AG04450 (cell line): ENCODE measurements around the gene GRHL1. TPM values are rescaled to one million over a fixed set of nuclear protein-coding genes. Genes with fewer than 3 reads are reported as not detected.
A peak's percentile ranks its signal among the peaks of the same experiment; 100 is the strongest.

Experiments
- CTCF ChIA-PET: fragments of 300-600, 350-600 bp; formaldehyde crosslinking; extraction: SDS; loops from one replicate; lab custom pipeline; 2022; ENCODE audit warnings: antibody characterized with exemption, inconsistent platforms; lab: Charles Lee
- POLR2A ChIA-PET: fragments of 350-600 bp; formaldehyde crosslinking; extraction: SDS; loops from one replicate; lab custom pipeline; 2021; ENCODE audit warnings: antibody characterized with exemption, inconsistent platforms; lab: Yijun Ruan, JAX
- DNase-seq: peaks from one replicate; pipeline ENCODE4 v3.0.0-alpha.2; 2011; ENCODE audit warnings: low read depth, low spot score
- H3K27ac ChIP-seq: one replicate; pipeline ENCODE4 v1.5.1; 2012; ENCODE audit warnings: low read depth, low read length, control low read depth
- H3K27me3 ChIP-seq: one replicate; pipeline ENCODE4 v1.6.0; 2012; ENCODE audit warnings: low read length; ENCODE audit not compliant: control insufficient read depth, insufficient read depth
- H3K4me3 ChIP-seq: 2 replicates; pipeline ENCODE4 v1.5.1; 2011; ENCODE audit warnings: mild to moderate bottlenecking, low read depth, low read length, control low read depth
- H3K9me3 ChIP-seq: 2 replicates; pipeline ENCODE4 v1.5.1; 2012; ENCODE audit warnings: low read length; ENCODE audit not compliant: control insufficient read depth, insufficient read depth
- CTCF ChIP-seq: IDR thresholded peaks from 2 replicates; pipeline ENCODE4 v1.5.1; 2011; ENCODE audit warnings: low read depth, low read length, control low read depth, inconsistent platforms
- polyA plus RNA-seq: library from polyadenylated mRNA; depleted of rRNA; stranded (reverse); fragments of >200 nt; gene quantifications from 2 replicates; pipeline ENCODE4 v1.2.3, GENCODE V29; 2011

The GRHL1 gene
- polyA plus RNA-seq, 1 experiment = 0.64 TPM

GRCh38 chr2:9941196-9941995, 10.1 kb upstream of the GRHL1 start:
- CTCF ChIA-PET = interaction anchor here (0.7 to 2.7 kb wide), 3 partner anchors 43 to 127 kb away, joined by 4 to 12 read pairs (median 5); no protein-coding TSS in a partner anchor
- no peak for TF ChIP-seq CTCF
- Histone ChIP-seq H3K9me3 (no peaks in the 10 kb centered on the region), H3K27ac (peak overlapping the region; percentile 40), H3K4me3 (no peak overlapping the region), H3K27me3 (peaks cover 5% of the 10 kb centered on the region)
- POLR2A ChIA-PET = interaction anchor here (0.6 to 1.0 kb wide), 2 partner anchors 28 to 56 kb away, joined by 3 to 6 read pairs; no protein-coding TSS in a partner anchor
- peak; percentile 51 for DNase-seq

- ChIA-PET CTCF (interaction anchor here (0.7 to 2.7 kb wide), 2 partner anchors 42 to 128 kb away, joined by 5 to 12 read pairs; no protein-coding TSS in a partner anchor), POLR2A (interaction anchor here (0.6 to 1.0 kb wide), 2 partner anchors 27 to 56 kb away, joined by 3 to 6 read pairs; no protein-coding TSS in a partner anchor)
- TF ChIP-seq CTCF = no peak
- no peaks in the 10 kb centered on the region for H3K9me3 ChIP-seq
- peak overlapping the region; percentile 40 for H3K27ac ChIP-seq
- no peak for DNase-seq
- H3K4me3 ChIP-seq = no peak overlapping the region
- peaks cover 5% of the 10 kb centered on the region for H3K27me3 ChIP-seq
Observed at GRCh38 chr2:9941996-9942390, 9.5 kb upstream of the GRHL1 start.

GRCh38 chr2:9944330-9944758, 7.1 kb upstream of the GRHL1 start:
- ChIA-PET POLR2A (no interaction called here), CTCF (interaction anchor here (1.0 kb wide), 1 partner anchor 130 kb away, joined by 3 read pairs; no protein-coding TSS in a partner anchor)
- TF ChIP-seq CTCF = no peak
- DNase-seq = no peak
- H3K9me3 ChIP-seq = no peaks in the 10 kb centered on the region
- no peak overlapping the region for H3K4me3 ChIP-seq
- peaks cover 5% of the 10 kb centered on the region for H3K27me3 ChIP-seq
- H3K27ac ChIP-seq = no peak overlapping the region

GRCh38 chr2:9945596-9945995, 5.9 kb upstream of the GRHL1 start:
- Histone ChIP-seq H3K9me3 (no peaks in the 10 kb centered on the region; the same call in 1 of the 2 replicates), H3K4me3 (no peak overlapping the region), H3K27ac (no peak overlapping the region), H3K27me3 (peaks cover 8% of the 10 kb centered on the region)
- CTCF ChIA-PET = interaction anchor here (2.8 kb wide), 1 partner anchor 39 kb away, joined by 9 read pairs; no protein-coding TSS in a partner anchor
- TF ChIP-seq CTCF = no peak
- POLR2A ChIA-PET = no interaction called here
- DNase-seq = no peak
